Measurements from ENCODE around the gene ANKRD33.

DNA sequence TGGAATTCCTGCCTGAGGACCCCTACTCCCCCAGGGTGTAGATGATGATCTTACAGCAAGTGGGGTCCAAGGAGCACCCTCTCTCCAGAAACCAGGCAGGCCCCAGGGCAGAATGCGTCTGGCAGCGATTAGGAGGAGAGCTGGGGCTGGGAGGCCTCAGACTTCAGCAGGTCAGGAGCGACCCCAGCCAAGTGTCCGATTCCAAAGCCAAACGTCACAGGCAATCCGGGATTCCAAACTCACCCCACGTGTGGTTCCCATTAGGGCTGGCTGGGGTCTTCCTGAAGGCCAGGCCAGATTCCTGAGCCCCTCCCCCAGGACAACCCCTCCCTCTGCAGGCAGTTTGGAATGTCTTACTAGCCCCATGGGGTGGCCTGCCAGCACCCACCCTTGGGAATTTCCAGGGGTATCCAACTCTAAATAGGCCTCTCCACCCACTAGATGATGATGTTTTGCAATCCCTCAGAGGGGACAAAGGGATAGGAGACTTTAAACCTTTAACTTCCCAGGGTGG, 22.1 kb upstream of the ANKRD33 start:
- TF ChIP-seq, protein P1, sequence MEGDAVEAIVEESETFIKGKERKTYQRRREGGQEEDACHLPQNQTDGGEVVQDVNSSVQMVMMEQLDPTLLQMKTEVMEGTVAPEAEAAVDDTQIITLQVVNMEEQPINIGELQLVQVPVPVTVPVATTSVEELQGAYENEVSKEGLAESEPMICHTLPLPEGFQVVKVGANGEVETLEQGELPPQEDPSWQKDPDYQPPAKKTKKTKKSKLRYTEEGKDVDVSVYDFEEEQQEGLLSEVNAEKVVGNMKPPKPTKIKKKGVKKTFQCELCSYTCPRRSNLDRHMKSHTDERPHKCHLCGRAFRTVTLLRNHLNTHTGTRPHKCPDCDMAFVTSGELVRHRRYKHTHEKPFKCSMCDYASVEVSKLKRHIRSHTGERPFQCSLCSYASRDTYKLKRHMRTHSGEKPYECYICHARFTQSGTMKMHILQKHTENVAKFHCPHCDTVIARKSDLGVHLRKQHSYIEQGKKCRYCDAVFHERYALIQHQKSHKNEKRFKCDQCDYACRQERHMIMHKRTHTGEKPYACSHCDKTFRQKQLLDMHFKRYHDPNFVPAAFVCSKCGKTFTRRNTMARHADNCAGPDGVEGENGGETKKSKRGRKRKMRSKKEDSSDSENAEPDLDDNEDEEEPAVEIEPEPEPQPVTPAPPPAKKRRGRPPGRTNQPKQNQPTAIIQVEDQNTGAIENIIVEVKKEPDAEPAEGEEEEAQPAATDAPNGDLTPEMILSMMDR (IDR thresholded peaks at IDR 0.05), result no peak
- no peak for TF ChIP-seq TCF7L2 (IDR thresholded peaks at IDR 0.05; ENCODE audit: low read depth, low read length)
- TF ChIP-seq, protein P2, sequence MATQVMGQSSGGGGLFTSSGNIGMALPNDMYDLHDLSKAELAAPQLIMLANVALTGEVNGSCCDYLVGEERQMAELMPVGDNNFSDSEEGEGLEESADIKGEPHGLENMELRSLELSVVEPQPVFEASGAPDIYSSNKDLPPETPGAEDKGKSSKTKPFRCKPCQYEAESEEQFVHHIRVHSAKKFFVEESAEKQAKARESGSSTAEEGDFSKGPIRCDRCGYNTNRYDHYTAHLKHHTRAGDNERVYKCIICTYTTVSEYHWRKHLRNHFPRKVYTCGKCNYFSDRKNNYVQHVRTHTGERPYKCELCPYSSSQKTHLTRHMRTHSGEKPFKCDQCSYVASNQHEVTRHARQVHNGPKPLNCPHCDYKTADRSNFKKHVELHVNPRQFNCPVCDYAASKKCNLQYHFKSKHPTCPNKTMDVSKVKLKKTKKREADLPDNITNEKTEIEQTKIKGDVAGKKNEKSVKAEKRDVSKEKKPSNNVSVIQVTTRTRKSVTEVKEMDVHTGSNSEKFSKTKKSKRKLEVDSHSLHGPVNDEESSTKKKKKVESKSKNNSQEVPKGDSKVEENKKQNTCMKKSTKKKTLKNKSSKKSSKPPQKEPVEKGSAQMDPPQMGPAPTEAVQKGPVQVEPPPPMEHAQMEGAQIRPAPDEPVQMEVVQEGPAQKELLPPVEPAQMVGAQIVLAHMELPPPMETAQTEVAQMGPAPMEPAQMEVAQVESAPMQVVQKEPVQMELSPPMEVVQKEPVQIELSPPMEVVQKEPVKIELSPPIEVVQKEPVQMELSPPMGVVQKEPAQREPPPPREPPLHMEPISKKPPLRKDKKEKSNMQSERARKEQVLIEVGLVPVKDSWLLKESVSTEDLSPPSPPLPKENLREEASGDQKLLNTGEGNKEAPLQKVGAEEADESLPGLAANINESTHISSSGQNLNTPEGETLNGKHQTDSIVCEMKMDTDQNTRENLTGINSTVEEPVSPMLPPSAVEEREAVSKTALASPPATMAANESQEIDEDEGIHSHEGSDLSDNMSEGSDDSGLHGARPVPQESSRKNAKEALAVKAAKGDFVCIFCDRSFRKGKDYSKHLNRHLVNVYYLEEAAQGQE (IDR thresholded peaks at IDR 0.05; ENCODE audit: insufficient read depth in 1 of 2, low read depth in 2 of 2, low read length in 1 of 2), result no peak
- TF ChIP-seq POLR2AphosphoS5 (IDR thresholded peaks at IDR 0.05; ENCODE audit: low read depth, low read length), result no peak

Measured in Panc1 (cell line).